H9 (cell line): ENCODE data around the gene SNED1. TPM values are rescaled to one million over a fixed set of nuclear protein-coding genes. Genes with fewer than 3 reads are reported as not detected.

Experiments
- DNase-seq: peaks from one replicate; pipeline ENCODE4 v3.0.0-alpha.2; 2017
- H2AFZ ChIP-seq: one replicate; pipeline ENCODE4 v1.6.1; 2013; ENCODE audit warnings: mild to moderate bottlenecking, low read length, control low read depth, moderate library complexity
- H2AK5ac ChIP-seq: 2 replicates; pipeline ENCODE4 v1.6.1; 2013; ENCODE audit warnings: low read length, control low read depth, mixed read lengths; ENCODE audit not compliant: insufficient read length
- H2BK120ac ChIP-seq: one replicate; pipeline ENCODE4 v1.6.1; 2013; ENCODE audit warnings: low read depth, mild to moderate bottlenecking, low read length, control low read depth, inconsistent platforms; ENCODE audit not compliant: poor library complexity, severe bottlenecking
- H2BK12ac ChIP-seq: 2 replicates; pipeline ENCODE4 v1.6.1; 2013; ENCODE audit warnings: low read length, control low read depth, mixed read lengths, low read depth; ENCODE audit not compliant: insufficient read length
- H2BK15ac ChIP-seq: 2 replicates; pipeline ENCODE4 v1.6.1; 2013; ENCODE audit warnings: low read depth, low read length, control low read depth
- H2BK20ac ChIP-seq: one replicate; pipeline ENCODE4 v1.6.1; 2013; ENCODE audit warnings: low read depth, mild to moderate bottlenecking, low read length, control low read depth, inconsistent platforms; ENCODE audit not compliant: poor library complexity, severe bottlenecking
- H2BK5ac ChIP-seq: 2 replicates; pipeline ENCODE4 v1.6.1; 2013; ENCODE audit warnings: low read length, control low read depth, mixed read lengths; ENCODE audit not compliant: insufficient read length
- H3K14ac ChIP-seq: 2 replicates; pipeline ENCODE4 v1.6.1; 2013; ENCODE audit warnings: low read length, control low read depth; ENCODE audit not compliant: insufficient read depth
- H3K18ac ChIP-seq: 2 replicates; pipeline ENCODE4 v1.6.1; 2013; ENCODE audit warnings: low read depth, mild to moderate bottlenecking, mixed read lengths, low read length, control low read depth; ENCODE audit not compliant: insufficient read length
- H3K23ac ChIP-seq: 2 replicates; pipeline ENCODE4 v1.6.1; 2013; ENCODE audit warnings: low read length, control low read depth, mixed read lengths, low read depth; ENCODE audit not compliant: insufficient read length
- H3K23me2 ChIP-seq: 2 replicates; pipeline ENCODE4 v1.6.1; 2013; ENCODE audit warnings: low read depth, mild to moderate bottlenecking, mixed read lengths, low read length, control low read depth; ENCODE audit not compliant: insufficient read length, poor library complexity, severe bottlenecking
- H3K27ac ChIP-seq: 2 replicates; pipeline ENCODE4 v1.5.1; 2013; ENCODE audit warnings: low read length, control low read depth, mixed read lengths, low read depth; ENCODE audit not compliant: insufficient read length
- H3K27me3 ChIP-seq: 2 replicates; pipeline ENCODE4 v1.6.1; 2013; ENCODE audit warnings: low read length, control low read depth, inconsistent platforms; ENCODE audit not compliant: insufficient read depth
- H3K4ac ChIP-seq: 2 replicates; pipeline ENCODE4 v1.6.1; 2013; ENCODE audit warnings: low read depth, mild to moderate bottlenecking, control low read depth, inconsistent platforms, low read length, moderate library complexity
- H3K4me1 ChIP-seq: 2 replicates; pipeline ENCODE4 v1.6.1; 2013; ENCODE audit warnings: low read length, control low read depth, inconsistent platforms; ENCODE audit not compliant: insufficient read depth
- H3K4me2 ChIP-seq: 2 replicates; pipeline ENCODE4 v1.6.1; 2013; ENCODE audit warnings: low read length, control low read depth, mixed read lengths; ENCODE audit not compliant: insufficient read length, insufficient read depth
- H3K56ac ChIP-seq: 2 replicates; pipeline ENCODE4 v1.6.1; 2013; ENCODE audit warnings: low read depth, mild to moderate bottlenecking, mixed read lengths, low read length, control low read depth; ENCODE audit not compliant: insufficient read length
- H3K79me1 ChIP-seq: 2 replicates; pipeline ENCODE4 v1.6.1; 2013; ENCODE audit warnings: low read depth, mild to moderate bottlenecking, moderate library complexity, low read length, control low read depth, inconsistent platforms; ENCODE audit not compliant: insufficient read depth, poor library complexity, severe bottlenecking
- H3K79me2 ChIP-seq: 2 replicates; pipeline ENCODE4 v1.6.1; 2013; ENCODE audit warnings: low read length, control low read depth, inconsistent platforms; ENCODE audit not compliant: insufficient read depth
- H3K9ac ChIP-seq: 2 replicates; pipeline ENCODE4 v1.6.1; 2013; ENCODE audit warnings: low read length, control low read depth, mixed read lengths; ENCODE audit not compliant: insufficient read length; ENCODE audit errors: extremely low read depth
- H3K9me3 ChIP-seq: one replicate; pipeline ENCODE4 v1.6.1; 2013; ENCODE audit warnings: low read depth, low read length, inconsistent platforms; ENCODE audit not compliant: control insufficient read depth
- H3T11ph ChIP-seq: one replicate; pipeline ENCODE4 v1.6.1; 2013; ENCODE audit warnings: mild to moderate bottlenecking, low read length, control low read depth, inconsistent platforms
- H4K20me1 ChIP-seq: one replicate; pipeline ENCODE4 v1.6.1; 2013; ENCODE audit not compliant: control insufficient read depth, insufficient read length, insufficient read depth
- H4K5ac ChIP-seq: 2 replicates; pipeline ENCODE4 v1.6.1; 2013; ENCODE audit warnings: low read depth, mild to moderate bottlenecking, mixed read lengths, low read length, control low read depth; ENCODE audit not compliant: insufficient read length
- H4K8ac ChIP-seq: replicated peaks from 2 replicates; pipeline ENCODE4 v1.6.1; 2013; ENCODE audit warnings: low read length, control low read depth, mixed read lengths, low read depth; ENCODE audit not compliant: insufficient read length
- H4K91ac ChIP-seq: 2 replicates; pipeline ENCODE4 v1.6.1; 2013; ENCODE audit warnings: low read depth, mild to moderate bottlenecking, moderate library complexity, mixed read lengths, low read length, control low read depth; ENCODE audit not compliant: insufficient read length
- H3K27ac Mint-ChIP-seq, 3 experiments: 2 replicates in 2 of 3; 3 replicates in 1 of 3; pipeline ENCODE4 v1.8.0; 2020 to 2021; ENCODE audit warnings: mixed read lengths in 3 of 3, mild to moderate bottlenecking in 1 of 3, moderate library complexity in 1 of 3
- H3K27me3 Mint-ChIP-seq: 2 replicates; pipeline ENCODE4 v1.8.0; 2021; ENCODE audit warnings: low read depth, mild to moderate bottlenecking, moderate library complexity, mixed read lengths
- H3K36me3 Mint-ChIP-seq, 3 experiments: 2 replicates in 2 of 3; 3 replicates in 1 of 3; pipeline ENCODE4 v1.8.0; 2020 to 2021; ENCODE audit warnings: low read depth in 3 of 3, mixed read lengths in 3 of 3; ENCODE audit not compliant: insufficient read depth in 1 of 3
- H3K4me1 Mint-ChIP-seq, 2 experiments: 2 replicates each; pipeline ENCODE4 v1.8.0; 2020; ENCODE audit warnings: mixed read lengths in 2 of 2
- H3K4me3 Mint-ChIP-seq, 2 experiments: 2 replicates in 1 of 2; 3 replicates in 1 of 2; pipeline ENCODE4 v1.8.0; 2020 to 2021; ENCODE audit warnings: mild to moderate bottlenecking in 2 of 2, mixed read lengths in 2 of 2, moderate library complexity in 1 of 2
- H3K9me3 Mint-ChIP-seq, 2 experiments: 2 replicates in 1 of 2; 3 replicates in 1 of 2; pipeline ENCODE4 v1.8.0; 2020; ENCODE audit warnings: mild to moderate bottlenecking in 2 of 2, mixed read lengths in 2 of 2, moderate library complexity in 1 of 2
- CTCF ChIP-seq: fragments of 200-600 bp; sonication (generic); conservative IDR thresholded peaks from 3 replicates; pipeline ENCODE4 v1.8.0; 2021; ENCODE audit warnings: antibody characterized with exemption, mild to moderate bottlenecking
- WGBS: extraction: QIAGEN DNeasy Blood & Tissue Kit; methylation state at CpG from one replicate; pipeline ENCODE4 v1.1.7; 2013; ENCODE audit warnings: missing lambda C conversion rate, low lambda C conversion rate, mixed read lengths; ENCODE audit not compliant: insufficient read length; ENCODE audit errors: extremely low coverage; 5-methylcytosine and 5-hydroxymethylcytosine counted together
- total RNA-seq: library from RNA; stranded (reverse); gene quantifications from 2 replicates; pipeline ENCODE4 v1.2.1, GENCODE V29; 2021

SNED1 gene
- total RNA-seq, 1 experiment from 2014 or later = 2.5 TPM

GRCh38 chr2:241007111-241007510, 8.7 kb downstream of the SNED1 start:
- Histone ChIP-seq H3K4ac (no peak overlapping the region), H2AK5ac (no peak overlapping the region), H4K91ac (no peak overlapping the region), H2BK5ac (no peak overlapping the region), H2BK20ac (no peak overlapping the region), H2BK12ac (no peak overlapping the region), H2BK120ac (no peak overlapping the region), H3K23me2 (peaks cover 5% of the 10 kb centered on the region), H2BK15ac (no peak overlapping the region), H3K14ac (no peak overlapping the region), H2AFZ (no peak overlapping the region), H3K79me2 (no peaks in the 10 kb centered on the region), H4K5ac (no peak overlapping the region), H3K79me1 (no peaks in the 10 kb centered on the region), H3K56ac (no peak overlapping the region), H4K8ac (no peak overlapping the region), H3K23ac (no peak overlapping the region), H3K27me3 (no peaks in the 10 kb centered on the region), H4K20me1 (no peaks in the 10 kb centered on the region), H3K4me1 (no peaks in the 10 kb centered on the region; the same call in 1 of the 2 replicates), H3K9ac (no peak overlapping the region), H3K9me3 (no peaks in the 10 kb centered on the region), H3T11ph (no peak overlapping the region), H3K27ac (no peak overlapping the region), H3K18ac (no peak overlapping the region), H3K4me2 (no peak overlapping the region)
- Mint-ChIP-seq H3K4me1 (peaks cover 17% of the 10 kb centered on the region in 2 experiments), H3K9me3 (peaks cover 31% of the 10 kb centered on the region in 2 experiments), H3K27ac (no peak overlapping the region), H3K4me3 (no peak overlapping the region), H3K27me3 (peaks cover 34% of the 10 kb centered on the region), H3K36me3 (peaks cover 9 to 22% (median 12%) of the 10 kb centered on the region in 3 experiments)
- TF ChIP-seq CTCF = no peak
- no peak for DNase-seq
- no CpG with 5 or more reads among the region's 7 CpGs for WGBS
